Activated CD4-positive, alpha-beta T cell treated with anti-CD3 and anti-CD28 coated beads for 1 hour (primary cell): Measurements from ENCODE around the gene TNNI2.

ENCODE experiments used
- DNase-seq: peaks from one replicate; pipeline ENCODE4 v3.0.0-alpha.2; 2020

The TNNI2 gene

DNA sequence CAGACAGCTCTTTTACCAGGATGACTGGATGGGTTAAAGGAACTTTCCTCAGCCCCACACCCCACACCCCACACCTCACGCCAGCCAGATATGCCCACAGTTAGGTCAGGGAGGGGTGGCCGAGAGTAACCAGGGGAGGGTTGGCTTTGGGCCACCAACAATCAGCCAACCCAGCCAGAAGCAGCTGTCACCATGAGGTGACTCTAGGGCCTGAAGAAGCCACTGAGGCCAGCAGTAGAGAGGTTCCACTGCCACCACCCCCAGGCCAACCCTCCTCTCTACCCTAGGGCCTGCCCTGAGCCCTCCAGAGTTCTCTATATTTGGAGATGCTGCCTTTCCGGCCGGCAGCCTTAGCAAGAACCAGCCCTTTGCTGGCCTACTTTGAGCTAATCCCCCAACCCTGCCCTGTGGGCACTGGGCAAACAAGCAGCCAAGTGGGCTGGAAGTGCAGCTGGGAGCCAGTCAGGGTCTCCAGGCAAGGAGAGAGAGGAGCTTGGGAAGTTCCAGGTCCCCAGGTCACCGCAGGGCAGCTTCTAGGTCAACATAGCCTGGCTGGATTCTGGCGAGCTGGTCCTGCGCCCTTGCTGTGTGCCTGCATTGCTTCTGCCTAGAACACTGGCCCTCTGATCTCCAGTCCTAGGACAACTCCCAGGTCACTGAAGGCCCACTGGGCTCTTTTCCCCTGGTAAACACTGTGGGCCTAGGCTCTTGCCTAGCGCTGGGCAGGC is 16.0 kb upstream of the TNNI2 start:
- DNase-seq, result no peak

DNA sequence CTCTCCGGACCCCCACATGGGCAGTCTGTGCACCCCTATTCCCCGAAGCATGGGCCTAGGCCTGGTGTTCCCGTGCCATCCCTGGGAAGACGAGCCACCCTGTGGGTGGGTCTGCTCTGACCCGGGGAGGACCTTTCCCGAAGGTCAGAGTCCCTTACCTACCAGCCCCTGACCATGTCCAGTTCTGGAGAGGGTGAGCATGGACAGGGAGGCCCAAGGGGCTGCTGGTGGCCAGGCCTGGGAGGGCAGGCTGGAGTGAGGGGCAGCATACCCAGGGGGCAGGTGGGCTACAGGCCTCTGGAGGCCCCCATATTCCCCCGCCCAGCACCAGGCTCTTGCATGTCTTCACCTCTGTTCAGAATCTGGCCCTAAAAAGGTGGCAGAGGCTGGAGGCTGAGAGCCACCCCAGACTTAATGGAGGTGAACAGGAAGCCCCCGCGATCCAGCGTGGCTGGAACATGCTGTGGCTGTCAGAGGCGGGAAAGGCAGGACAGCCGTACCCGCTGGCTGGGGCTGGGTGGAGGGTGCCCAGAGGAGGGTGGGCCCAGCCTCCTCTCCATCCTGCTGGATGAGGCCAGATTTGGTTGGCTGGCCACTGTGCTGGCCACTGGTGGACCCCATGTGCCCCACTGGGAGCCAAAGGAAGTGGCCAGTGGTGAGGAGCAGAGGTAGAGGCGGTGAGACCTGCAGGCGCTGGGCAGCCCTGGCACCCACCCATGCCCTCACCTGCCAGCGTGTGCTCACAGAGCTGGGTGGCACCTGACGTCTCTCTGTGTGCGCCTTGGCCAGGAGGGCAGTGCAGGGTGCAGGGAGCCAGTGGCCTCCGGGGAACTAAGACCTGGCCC is 15.2 kb upstream of the TNNI2 start:
- DNase-seq, result no peak

DNA sequence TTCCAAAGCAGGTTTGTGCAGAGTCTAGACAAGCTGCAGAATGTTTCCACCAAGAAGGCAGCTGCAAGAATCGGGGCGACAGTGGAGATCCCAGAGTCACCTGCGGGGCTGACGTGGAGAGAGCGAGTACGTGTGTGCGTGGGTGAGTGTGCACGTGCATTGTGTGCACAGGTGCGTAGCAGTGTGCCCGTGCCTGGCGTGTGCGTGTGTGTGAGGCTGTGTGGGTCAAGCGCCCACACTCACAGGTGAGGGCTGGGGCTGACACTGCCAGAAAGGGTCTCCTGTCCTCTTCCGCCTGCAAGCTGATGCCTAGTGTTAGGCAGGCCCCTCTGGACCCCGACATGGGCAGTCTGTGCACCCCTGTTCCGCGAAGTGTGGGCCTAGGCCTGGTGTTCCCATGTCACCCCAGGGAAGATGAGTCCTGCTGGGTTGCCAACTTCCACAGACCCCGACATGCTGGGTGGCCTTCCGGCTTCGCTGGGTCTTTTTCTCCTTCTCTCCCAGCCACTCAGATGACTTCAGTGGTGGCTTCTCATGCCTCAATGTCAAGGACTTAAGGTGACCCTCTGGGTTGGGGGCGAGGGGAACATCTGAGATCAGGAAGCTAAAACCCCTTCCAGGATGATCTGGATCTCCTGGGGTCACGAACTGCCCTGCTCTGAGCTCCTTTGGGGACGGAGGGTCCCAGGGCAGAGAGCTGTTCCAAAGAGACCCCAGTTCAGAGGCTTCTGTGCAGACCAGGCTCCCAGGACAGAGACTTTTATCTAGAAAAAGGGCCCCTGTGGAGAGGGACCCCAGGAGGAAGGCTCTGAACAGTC is 14.4 kb upstream of the TNNI2 start:
- DNase-seq, result no peak

DNA sequence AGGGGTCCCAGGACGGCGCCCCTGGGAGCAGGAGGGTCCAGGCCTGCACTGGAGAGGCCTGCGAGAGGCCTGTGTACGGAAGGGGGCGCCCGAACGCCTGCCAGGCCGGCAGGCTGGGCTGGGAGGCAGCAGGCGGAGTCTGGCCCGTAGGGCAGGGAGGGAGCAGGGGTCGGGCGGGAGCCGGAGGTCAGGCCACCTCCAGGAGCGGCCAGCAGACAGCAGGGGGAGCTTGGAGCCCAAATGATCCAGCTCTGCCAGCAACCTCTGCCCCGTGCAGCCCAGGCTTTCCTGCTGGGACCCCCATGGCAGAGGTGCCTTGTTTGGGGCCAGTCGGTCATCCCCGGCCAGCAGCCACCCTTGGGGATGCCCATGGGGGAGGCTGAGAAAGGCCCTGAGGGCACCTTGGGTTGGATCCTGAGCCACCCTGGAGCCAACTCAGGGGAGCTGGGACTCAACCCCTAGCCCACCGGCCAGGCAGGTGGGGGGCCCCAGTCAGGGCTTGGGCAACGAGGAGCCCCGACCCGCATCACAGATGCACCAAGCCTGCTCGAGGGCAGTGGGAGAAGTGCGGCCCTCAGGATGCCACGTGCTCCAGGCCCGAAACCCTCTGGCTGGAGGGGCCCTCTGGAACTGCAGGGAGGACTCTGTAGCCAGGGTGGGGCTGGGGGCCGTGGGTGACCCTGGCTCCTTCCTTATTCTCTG is 13.6 kb upstream of the TNNI2 start:
- DNase-seq, result no peak

DNA sequence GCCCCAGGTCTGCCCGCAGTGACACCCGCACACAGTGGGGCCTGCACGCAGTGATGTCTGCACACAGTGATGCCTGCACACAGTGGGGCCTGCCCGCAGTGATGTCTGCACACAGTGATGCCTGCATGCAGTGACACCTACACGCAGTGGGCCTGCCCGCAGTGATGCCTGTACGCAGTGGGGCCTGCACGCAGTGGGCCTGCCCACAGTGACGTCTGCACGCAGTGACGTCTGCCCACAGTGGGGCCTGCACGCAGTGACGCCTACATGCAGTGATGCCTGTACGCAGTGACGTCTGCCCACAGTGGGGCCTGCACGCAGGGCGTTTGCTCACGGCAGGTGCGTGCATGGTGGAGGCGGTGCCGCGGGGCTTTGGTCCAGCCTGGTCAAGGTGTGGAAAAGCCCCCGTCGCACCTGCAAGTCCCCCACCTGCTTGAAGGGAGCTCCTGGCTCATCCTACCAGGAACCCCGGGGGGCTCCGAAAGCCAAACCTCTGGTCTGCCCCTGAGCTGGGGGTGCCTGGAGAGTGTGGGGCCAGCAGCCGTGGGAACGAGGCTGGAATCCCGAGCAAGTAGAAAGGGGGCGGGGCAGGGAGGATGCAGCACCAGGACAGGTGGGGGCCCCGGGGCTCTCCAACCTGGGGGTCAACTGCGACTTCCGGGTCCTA is 12.9 kb upstream of the TNNI2 start:
- no peak for DNase-seq

DNA sequence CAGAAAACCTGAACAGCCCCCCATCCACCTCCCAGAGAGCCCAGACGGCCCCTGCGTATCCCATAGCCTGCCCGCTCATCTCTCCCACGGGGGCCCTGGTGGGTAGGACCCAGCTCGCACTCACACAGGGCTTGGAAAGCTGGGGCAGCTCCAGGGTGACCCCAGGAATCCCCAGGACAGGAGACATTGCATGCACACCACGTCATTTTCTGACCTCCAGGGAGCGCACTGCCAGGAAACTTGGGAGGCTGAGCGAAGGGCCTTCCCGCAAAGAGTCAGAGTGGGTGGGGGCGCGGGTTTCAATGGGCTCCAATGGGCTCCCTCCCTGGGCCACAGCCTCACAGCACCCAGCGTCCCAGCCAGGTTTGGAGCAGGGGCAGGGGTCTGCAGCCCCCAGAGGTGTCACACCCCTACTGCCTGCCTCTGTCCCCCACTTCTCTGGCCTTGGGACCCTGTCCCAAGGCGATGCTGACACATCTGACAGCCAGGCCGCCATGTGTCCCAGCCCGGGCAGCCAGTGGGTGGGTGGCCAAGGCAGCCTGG is 12.2 kb upstream of the TNNI2 start:
- no peak for DNase-seq

DNA sequence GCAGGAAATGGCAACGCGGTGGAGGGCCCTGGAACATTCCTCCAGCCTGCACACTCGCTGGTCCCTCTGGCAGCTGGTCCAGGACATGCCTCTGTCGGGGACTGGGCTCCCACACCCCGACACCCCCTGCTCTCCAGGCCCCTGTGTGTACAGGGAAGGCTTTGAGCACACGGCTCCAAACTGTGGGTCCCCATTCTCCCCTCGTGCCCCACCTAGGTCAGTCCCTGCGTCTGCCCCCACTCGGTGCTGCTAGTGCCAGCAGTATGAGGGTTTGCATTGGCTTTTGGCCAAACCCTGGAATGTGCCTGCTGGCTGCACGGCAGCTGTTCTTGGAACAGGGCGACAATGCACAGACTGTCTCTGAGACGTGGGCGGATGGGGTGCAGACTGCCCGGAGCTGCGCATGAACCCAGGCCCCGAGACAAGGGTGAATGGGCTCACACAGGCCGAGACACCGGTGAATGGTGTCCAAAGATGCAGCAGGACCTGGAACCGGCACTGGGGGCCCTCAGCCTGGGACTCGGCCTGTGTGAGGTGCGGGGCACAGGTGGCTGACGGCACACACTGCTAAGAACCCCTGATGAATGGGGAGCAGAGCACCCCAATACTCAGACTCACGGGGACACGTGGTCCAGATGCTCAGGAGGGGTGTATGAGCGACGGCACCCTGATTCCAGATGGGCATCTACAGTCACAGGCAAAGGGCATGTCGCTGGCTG is 11.5 kb upstream of the TNNI2 start:
- no peak for DNase-seq

DNA sequence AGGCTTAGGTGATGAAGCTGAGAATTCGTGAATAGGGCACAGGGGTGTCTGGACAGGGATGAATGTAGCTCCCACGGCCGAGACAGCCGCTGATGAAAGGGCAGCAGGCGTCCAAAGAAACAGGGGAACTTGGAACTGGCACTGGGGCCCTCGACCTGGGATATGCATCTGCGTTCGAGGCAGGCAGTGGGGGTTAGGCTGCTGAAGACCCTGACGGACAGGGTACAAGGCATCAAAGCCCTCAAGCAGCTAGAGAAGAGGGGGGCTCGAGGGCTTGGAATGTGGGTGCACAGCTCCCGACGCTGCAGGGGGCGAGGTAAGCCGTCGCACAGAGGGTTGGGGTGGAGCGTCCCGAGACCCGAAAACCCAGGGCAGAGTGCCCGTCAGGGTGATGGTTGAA is 10.8 kb upstream of the TNNI2 start:
- no peak for DNase-seq

DNA sequence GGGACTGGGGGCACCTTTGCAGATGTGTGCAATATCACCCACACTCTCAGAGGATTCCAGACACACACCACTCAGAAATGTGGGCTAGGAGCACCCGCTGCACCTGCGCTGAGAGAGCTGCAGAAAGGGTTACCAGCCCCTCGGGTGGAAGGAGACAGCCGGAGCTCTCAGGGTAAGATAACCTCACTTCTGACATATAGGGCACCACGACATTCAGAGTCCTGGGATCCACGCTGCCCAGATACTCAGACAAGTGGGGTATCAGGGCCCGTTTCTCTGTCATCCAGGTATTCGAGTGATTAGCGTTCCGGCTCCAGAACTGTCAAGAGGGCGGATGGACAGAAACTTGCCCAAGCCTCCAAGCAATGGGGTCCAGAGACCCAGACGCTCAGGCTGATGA is 10.2 kb upstream of the TNNI2 start:
- no peak for DNase-seq

DNA sequence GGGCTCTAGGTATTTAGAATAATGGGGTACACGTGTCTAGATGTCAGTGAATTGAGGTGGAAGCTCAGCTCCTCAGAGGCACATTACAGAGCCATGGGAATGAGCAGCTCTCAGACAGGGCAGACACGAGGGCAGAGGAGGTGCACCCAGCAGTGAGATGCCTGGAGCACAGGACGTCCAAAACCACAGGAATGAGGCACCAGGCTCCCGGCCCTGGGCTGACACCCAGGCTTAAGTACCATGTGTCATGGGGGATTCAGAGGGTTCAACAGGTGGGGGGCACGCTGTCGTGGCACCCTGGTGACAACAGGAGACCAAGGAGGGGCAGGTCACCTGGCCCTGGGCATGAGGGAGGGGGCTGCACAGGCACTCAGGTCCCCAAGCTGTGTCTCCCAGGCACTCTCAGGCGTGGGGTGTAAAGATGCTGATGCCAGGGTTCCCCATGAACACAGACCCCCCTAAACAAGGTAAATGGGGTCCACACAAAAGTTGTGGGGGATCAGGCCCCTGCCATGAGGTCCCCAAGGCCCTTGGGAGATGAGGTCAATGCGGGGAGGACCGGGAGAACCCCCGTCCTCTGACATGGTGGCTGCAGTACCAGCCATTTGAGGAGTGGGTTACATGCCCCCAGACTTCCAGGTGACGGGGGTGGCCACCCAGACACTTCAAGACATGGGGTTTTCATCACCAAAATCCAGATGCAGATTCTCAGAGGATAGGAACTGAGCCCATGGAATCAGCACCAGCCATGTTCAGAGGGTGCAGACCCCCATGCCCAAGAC is 9.6 kb upstream of the TNNI2 start:
- DNase-seq, result no peak

DNA sequence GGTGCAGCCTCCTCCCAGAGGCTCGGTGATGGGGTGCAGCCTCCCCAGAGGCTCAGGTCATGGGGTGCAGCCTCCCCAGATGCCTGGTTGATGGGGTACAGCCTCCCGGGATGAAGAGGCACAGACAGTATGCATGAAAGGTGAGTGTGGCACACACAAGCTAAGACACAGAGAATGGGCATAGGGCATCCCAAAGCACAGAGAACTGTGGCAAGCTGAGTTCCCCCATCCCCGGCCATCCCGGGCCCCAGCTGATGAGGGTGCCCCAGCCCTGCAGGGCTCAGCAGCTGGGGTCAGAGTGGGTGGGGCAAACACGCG is 8.8 kb upstream of the TNNI2 start:
- no peak for DNase-seq

DNA sequence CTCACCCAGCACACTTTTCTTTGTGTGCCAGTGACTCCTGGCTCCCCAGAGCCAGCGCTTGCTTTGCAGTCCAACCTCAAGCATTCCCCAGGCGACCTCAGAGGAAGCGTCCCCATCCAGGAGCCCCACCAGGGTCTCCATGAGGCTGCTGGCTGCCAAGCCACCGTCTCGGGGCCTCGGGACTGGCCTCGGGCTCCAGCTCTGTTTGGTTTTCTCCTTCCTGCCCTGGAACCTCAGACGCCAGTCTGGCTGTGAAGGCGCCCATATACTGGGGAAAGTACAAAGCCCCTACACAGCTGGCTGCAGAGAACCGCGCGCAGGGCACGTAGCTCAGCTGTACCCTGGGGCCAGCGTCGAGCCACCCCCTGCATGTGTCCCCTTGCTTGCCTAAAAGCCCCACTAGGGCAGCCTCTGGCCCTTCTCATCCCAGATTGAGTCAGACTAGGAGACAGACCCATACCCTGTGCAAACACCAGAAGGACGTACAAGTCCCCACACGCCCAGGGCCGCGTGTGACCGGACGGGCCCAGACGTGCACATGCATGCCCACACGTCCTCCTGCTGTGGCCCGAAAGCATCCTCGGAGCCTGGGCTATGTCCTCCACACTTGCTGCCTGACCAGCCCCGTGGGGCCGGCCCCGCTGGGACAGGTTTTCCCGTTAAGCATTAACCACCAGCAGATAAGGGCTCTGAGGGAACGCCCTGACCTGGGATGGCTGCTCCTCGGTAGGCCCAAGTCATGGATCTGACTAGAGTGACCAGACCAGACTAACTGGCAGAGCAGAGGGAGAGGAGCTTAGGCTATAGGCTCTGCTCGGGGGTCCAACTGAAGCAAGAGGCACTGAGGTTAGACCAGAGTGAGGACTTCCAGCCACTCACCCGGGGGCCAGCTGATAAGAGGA is 8.2 kb upstream of the TNNI2 start:
- DNase-seq, result no peak

DNA sequence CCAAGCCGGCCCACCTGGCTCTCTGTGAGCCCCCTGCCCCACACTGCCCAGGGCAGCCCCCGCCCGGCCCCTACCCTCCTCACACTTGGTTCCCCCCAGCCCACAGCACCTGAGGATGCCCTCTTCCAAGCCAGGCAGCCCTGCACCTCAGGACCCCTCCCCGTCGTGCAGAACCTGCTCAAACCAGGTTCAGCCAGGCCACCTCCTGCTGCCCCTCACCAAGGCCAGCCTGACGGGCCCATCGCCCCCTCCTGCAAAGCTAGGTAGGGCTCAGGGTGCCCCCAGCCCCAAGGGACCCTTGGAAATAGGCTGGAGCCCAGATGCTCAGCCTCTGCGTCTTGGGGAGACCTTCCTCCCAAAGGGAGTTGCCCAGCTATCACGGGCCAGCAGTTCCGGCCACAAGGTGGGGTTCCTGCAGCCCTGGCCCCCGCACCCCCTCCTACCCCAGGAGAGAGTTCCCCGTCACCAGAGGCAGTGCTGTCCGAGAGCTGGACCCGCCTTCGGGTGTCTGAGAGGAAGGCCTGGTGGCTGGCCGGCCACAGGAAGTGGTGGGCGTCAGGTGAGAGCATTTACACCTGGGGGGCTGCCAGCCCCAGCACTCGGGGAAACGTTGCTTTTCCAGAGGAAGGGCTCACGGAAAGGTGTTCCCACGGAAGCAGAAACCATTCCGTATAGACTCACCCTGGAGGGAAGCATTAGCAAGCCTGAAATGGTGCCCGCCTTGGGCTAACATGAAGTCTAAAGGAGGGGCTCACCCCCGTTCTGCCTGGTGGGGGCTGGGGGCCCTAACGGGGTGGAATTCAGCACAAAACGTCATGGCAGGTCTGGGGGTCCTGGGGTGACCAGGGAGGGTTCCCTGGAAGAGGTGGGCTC is 7.2 kb upstream of the TNNI2 start:
- no peak for DNase-seq

DNA sequence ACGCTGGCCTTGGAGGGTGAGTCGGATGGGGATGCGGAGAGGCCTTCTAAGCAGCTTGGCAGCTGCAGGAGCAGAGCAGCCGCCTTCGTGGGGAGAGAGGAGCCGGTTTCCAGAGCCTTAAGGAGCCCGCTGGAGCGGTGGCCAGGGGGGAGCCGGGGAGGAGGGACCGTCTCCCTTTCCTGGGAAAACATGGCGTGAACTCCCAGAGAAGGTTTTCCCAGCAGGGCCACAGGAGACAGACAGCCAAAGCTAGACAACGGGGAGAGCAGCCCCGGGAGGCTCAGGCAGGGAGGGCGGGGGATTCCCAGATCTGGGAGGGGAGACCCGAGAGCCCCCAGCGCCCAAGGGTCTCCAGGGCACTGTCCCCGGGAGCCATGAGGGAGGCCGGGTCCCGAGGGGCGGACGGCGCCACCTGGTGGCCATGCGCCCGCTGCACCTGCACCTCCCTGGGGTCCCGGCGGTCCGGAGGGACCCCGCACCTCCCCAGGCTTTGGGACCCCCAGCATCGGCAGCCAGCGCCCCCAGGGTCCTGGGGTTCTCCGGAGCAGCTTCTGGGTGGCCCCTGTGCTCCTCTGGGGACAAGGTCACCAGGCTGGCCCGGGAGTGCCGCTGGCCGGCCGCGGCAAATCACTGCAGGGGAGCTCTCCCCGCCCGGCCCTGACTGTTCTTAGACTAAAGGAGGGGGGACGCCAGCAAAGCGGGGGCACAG is 6.4 kb upstream of the TNNI2 start:
- peak; percentile 54 for DNase-seq

DNA sequence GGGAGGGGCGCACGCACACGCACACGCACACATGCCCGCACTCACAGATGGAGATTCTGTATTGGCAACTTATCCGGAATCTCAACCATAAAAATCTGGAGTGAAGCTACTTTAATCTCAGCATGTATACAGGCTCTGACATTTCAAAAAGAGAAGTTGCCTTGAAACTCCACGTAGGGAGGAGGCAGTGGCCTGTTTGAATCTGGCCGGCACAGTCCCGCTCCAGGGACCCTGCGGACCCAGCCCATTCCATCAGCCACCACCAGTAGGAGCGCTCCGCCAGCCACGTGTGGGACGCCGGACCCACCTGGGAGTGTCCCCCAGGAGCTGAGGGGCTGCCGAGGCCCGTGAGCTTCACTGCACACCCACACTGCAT is 5.9 kb upstream of the TNNI2 start:
- no peak for DNase-seq

DNA sequence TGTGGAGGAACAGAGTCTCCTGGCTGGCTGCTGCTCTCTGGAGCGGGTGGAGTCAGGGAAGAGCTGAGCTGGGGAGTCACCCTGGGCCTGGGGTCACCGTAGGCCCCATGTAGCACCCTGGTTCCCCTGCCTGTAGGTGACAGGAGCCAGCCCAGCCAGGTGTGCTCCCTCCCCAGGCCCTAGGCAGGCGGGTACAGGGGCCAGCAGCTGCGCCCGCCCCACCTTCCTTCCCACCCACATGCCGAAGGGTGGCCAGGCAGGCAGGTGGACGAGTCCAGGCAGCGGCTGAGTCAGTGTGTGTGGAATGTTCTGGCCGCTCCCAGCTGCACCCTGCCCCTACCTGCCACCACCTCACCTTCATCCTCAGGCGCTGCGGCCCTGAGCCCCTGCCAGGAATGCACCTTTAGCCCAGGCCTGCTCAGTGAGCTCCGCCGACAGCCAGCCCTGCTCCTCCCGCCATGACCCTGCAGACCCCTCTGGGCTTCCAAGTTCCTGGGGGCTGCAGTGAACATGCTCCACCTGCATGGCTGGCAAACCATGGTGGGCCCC is 4.6 kb upstream of the TNNI2 start:
- no peak for DNase-seq

DNA sequence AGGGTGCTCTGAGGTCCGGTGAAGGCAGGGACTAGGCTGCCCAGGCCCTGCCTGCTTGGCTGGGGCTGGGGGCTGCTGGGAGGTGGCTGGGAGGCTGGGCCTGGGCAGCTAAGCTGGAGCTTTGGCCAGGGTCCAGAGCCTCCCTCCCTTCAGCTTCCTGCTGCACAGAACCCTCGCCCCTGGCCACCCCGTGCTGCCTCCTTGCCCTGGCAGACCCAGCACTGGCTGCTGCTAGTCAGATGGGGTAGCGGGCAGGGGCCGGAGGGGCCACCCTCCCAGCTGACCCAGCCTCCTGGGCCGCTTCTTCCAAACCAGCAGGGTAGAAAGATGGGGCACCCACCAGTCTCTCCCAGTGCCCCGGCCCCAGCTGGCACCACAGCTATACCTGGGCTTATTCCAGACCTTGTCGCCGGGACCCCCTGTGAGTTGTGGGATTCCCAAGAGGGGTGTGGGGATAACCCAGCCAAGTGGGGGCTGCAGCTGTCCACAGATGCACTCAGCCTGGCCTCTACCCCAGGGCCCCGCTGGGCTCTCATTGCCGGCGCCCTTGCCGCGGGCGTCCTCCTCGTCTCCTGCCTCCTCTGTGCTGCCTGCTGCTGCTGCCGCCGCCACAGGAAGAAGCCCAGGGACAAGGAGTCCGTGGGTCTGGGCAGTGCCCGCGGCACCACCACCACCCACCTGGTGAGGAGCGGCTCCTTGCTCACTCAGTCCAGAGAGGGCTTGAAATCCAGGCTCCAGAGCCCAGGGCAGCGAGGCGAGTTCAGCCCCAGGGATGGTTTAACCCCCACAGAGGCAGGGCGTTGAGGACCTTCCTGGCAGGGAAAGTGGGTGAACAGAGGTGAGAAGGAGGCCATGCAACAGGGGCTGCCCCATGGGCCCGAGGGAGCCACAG is 3.8 kb upstream of the TNNI2 start, which contains the start of gene SYT8:
SYT8 (plus strand) TSS at position 212 of the 892 bp plus-strand sequence; CDS start at position 328, 116 bp downstream.
- DNase-seq, result no peak
